Endothelial cell of umbilical vein (primary cell): ENCODE results near the gene GTF2F1.
"Not testable (repeated sequence)": the region's sequence is repeated elsewhere in the genome, so short reads cannot be mapped to it uniquely, and the experiment has no call there.

ENCODE experiments used
- CTCF ChIP-seq, 2 donors: IDR thresholded peaks; 1 replicate in 1 of 2; 2 replicates in 1 of 2; pipeline ENCODE4 v1.5.1; 2011; ENCODE audit warnings: low read length in 2 of 2, mild to moderate bottlenecking in 2 of 2, moderate library complexity in 2 of 2, control low read depth in 1 of 2, inconsistent platforms in 1 of 2, low read depth in 1 of 2; ENCODE audit not compliant: insufficient read depth in 1 of 2; ENCODE audit errors: extremely low read depth in 1 of 2
- EZH2 ChIP-seq: IDR thresholded peaks from 2 replicates; pipeline ENCODE4 v1.6.1; 2012; ENCODE audit warnings: borderline replicate concordance, low read depth, mild to moderate bottlenecking, moderate library complexity, low read length, inconsistent platforms; ENCODE audit not compliant: severe bottlenecking
- POLR2A ChIP-seq: IDR thresholded peaks from 2 replicates; pipeline ENCODE4 v1.6.1; 2012; ENCODE audit warnings: low read depth, mild to moderate bottlenecking, control low read depth, low read length

- TF ChIP-seq EZH2; POLR2A; CTCF (IDR thresholded peaks at IDR 0.05; ENCODE audit: extremely low read depth in 1 of 2, insufficient read depth in 1 of 2, low read depth in 1 of 2, low read length in 2 of 2): not testable (repeated sequence)
Measured at GRCh38 chr19:6349271-6349670, 43.7 kb downstream of the GTF2F1 start.
